Osteocyte (in vitro differentiated cells): ENCODE data around the gene ANXA2. TPM values are rescaled to one million over a fixed set of nuclear protein-coding genes. Genes with fewer than 3 reads are reported as not detected.

Experiments
- DNase-seq: peaks from one replicate; pipeline ENCODE4 v3.0.0; 2021; ENCODE audit warnings: mixed read lengths; ENCODE audit not compliant: unreplicated experiment; ENCODE audit errors: extremely low spot score
- H3K27ac Mint-ChIP-seq: one replicate; pipeline ENCODE4 v1.8.0; 2021; ENCODE audit warnings: mild to moderate bottlenecking, mixed read lengths; ENCODE audit not compliant: unreplicated experiment
- H3K27me3 Mint-ChIP-seq: one replicate; pipeline ENCODE4 v1.8.0; 2021; ENCODE audit warnings: mixed read lengths; ENCODE audit not compliant: unreplicated experiment
- H3K36me3 Mint-ChIP-seq: one replicate; pipeline ENCODE4 v1.8.0; 2021; ENCODE audit warnings: mixed read lengths; ENCODE audit not compliant: unreplicated experiment
- H3K4me1 Mint-ChIP-seq: one replicate; pipeline ENCODE4 v1.8.0; 2021; ENCODE audit warnings: mixed read lengths; ENCODE audit not compliant: unreplicated experiment
- H3K4me3 Mint-ChIP-seq: one replicate; pipeline ENCODE4 v1.8.0; 2021; ENCODE audit warnings: mild to moderate bottlenecking, moderate library complexity, mixed read lengths; ENCODE audit not compliant: unreplicated experiment
- H3K9me3 Mint-ChIP-seq: one replicate; pipeline ENCODE4 v1.8.0; 2021; ENCODE audit warnings: mixed read lengths; ENCODE audit not compliant: unreplicated experiment
- total RNA-seq: library from RNA; stranded (reverse); gene quantifications from 2 replicates; pipeline ENCODE4 v1.2.1, GENCODE V29; 2021
- TF ChIP-seq, protein P1 (sequence below): fragments of 200-600 bp; sonication (generic); IDR thresholded peaks from 2 replicates; pipeline ENCODE4 v1.5.0; 2021; ENCODE audit warnings: antibody characterized with exemption, mild to moderate bottlenecking, moderate library complexity

ANXA2 gene
- total RNA-seq, 1 donor from 2014 or later: 2,961 TPM

DNA sequence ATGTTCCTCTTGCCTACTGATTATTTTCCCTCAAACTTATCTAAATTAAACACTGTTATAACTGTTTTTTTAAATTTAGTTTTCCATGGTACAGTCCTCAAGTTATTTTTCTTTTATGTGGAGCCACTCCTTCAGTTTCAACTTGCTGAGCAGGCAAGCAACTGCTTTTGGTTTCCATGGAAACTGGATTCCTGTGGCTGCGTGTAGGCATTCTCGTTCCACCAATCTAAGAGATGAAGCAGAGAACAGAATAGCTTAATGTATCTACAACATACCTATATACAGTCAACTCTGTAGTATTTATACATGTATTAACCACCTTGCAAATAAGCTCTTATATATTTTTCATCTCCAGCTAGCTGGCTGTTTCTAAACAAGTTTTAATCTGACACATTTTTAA is 25.8 kb upstream of the ANXA2 start:
- Mint-ChIP-seq H3K36me3 (peaks cover 8% of the 10 kb centered on the region), H3K27ac (peak overlapping the region; percentile 98), H3K9me3 (no peaks in the 10 kb centered on the region), H3K4me3 (peak overlapping the region; percentile 36), H3K4me1 (peaks cover 77% of the 10 kb centered on the region), H3K27me3 (no peaks in the 10 kb centered on the region)
- DNase-seq: no peak
- TF ChIP-seq, protein P1, sequence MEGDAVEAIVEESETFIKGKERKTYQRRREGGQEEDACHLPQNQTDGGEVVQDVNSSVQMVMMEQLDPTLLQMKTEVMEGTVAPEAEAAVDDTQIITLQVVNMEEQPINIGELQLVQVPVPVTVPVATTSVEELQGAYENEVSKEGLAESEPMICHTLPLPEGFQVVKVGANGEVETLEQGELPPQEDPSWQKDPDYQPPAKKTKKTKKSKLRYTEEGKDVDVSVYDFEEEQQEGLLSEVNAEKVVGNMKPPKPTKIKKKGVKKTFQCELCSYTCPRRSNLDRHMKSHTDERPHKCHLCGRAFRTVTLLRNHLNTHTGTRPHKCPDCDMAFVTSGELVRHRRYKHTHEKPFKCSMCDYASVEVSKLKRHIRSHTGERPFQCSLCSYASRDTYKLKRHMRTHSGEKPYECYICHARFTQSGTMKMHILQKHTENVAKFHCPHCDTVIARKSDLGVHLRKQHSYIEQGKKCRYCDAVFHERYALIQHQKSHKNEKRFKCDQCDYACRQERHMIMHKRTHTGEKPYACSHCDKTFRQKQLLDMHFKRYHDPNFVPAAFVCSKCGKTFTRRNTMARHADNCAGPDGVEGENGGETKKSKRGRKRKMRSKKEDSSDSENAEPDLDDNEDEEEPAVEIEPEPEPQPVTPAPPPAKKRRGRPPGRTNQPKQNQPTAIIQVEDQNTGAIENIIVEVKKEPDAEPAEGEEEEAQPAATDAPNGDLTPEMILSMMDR: no peak

DNA sequence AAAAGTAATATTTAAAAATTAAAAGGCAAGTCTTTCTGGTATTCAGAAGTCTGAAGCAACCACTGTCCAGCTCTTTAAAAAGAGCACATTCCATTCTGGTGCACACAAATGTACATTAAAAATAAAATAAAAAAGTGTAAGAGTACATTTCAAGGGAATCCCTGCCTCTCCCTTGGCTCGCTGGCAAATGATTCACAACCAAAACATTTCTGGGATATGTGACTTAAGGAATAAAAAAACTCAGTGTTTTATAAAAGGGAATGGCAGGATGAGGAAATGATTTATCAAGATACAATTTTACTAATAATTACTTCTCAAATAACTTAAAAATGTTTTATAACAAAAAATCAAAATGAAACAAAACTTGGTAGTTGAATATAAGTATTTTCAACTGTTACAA is 23.8 kb upstream of the ANXA2 start:
- DNase-seq: no peak
- H3K4me1 Mint-ChIP-seq: peaks cover 64% of the 10 kb centered on the region
- H3K4me3 Mint-ChIP-seq: no peak overlapping the region
- H3K27me3 Mint-ChIP-seq: no peaks in the 10 kb centered on the region
- peaks cover 4% of the 10 kb centered on the region for H3K36me3 Mint-ChIP-seq
- H3K9me3 Mint-ChIP-seq: no peaks in the 10 kb centered on the region
- TF ChIP-seq, protein P1: no peak
- peak overlapping the region; percentile 98 for H3K27ac Mint-ChIP-seq

DNA sequence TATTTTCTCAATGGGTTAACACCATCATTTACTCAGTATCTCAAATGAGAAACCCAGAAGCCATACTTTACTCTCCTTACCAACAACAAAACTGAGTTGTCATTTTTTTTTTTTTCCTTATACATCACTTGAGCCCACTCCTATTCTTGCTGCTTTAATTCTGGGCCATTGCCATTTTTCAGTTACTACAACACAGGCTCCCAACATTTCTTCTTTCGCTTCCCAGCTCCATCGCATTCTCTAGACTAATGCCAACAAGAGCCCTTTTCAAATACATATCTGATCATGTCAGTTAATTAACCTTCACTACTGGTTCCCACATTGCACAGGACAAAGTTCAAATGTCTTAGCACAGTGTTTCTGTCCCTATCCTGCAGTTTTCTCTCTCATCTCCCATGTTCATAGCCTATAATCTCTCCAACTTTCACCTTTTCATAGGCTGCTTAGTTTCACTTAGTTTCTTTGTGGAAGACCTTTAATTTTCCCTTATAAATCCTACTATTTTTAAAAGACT is 22.5 kb upstream of the ANXA2 start:
- TF ChIP-seq, protein P1: no peak
- peaks cover 58% of the 10 kb centered on the region for H3K4me1 Mint-ChIP-seq
- no peak overlapping the region for H3K4me3 Mint-ChIP-seq
- H3K27me3 Mint-ChIP-seq: no peaks in the 10 kb centered on the region
- no peaks in the 10 kb centered on the region for H3K9me3 Mint-ChIP-seq
- peak overlapping the region; percentile 98 for H3K27ac Mint-ChIP-seq
- peaks cover 4% of the 10 kb centered on the region for H3K36me3 Mint-ChIP-seq
- DNase-seq: no peak

DNA sequence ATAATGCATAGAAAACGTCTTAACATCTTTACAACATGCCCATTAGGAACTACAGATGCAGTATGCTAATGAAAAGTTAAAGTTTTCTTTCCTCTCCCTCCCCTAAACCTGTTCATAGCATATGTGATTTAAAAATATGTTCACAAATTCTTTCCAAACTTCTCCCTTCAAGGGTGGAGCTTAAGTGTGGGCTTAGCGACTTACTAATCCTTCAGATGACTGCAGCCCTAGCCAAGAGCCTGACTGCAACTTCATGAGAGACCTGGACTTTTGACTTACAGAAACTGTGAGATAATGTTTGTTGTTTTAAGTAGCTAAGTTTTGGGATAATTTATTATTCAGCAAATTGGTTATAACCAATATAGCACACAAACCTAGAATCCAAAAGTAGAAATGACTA is 22.0 kb upstream of the ANXA2 start:
- Mint-ChIP-seq H3K4me1 (peaks cover 57% of the 10 kb centered on the region), H3K27ac (peak overlapping the region; percentile 98), H3K4me3 (no peak overlapping the region)

DNA sequence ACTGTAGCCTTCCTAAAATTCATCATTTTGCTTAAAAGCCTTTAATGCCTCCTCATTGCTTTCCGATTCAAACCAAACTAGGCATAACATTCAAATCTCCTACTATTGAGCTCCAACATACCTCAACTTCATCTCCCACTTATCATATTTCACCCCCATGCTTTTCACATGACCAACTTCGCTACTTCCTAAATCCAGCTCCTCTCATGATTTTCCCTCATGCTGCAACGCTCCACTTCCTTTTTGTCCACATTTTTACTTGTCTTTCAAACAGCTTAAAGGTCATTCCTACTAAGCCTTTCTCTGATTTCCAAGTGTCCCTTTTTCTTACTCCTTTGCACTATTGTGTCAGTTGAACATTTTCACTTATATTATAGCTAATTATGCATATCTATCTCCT is 20.3 kb upstream of the ANXA2 start:
- H3K36me3 Mint-ChIP-seq: peaks cover 2% of the 10 kb centered on the region
- H3K4me3 Mint-ChIP-seq: no peak overlapping the region
- H3K27me3 Mint-ChIP-seq: no peaks in the 10 kb centered on the region
- peaks cover 58% of the 10 kb centered on the region for H3K4me1 Mint-ChIP-seq
- no peak overlapping the region for H3K27ac Mint-ChIP-seq
- no peak for DNase-seq
- H3K9me3 Mint-ChIP-seq: no peaks in the 10 kb centered on the region
- TF ChIP-seq, protein P1: no peak

More for the DNA sequence above, 22.0 kb upstream of the ANXA2 start:
- Mint-ChIP-seq H3K36me3 (peaks cover 4% of the 10 kb centered on the region), H3K27me3 (no peaks in the 10 kb centered on the region), H3K9me3 (no peaks in the 10 kb centered on the region)
- DNase-seq: no peak
- TF ChIP-seq, protein P1: no peak
